Adrenal gland (tissue), 12 donors: ENCODE results near the gene PRKAR1A. TPM values are rescaled to one million over a fixed set of nuclear protein-coding genes. Genes with fewer than 3 reads are reported as not detected.

Experiments
- DNase-seq, 7 donors: peaks; one replicate each; pipeline ENCODE4 v3.0.0-alpha.2; 2019 to 2020
- H3K27ac ChIP-seq, 5 donors: fragments of 200-600 bp; sonication (generic) in 4 of 5; 1 replicate in 3 of 5; 2 replicates in 2 of 5; pipeline versions ENCODE4 v1.5.1 to v1.8.0; 2016 to 2020; ENCODE audit warnings: mild to moderate bottlenecking in 1 of 5
- H3K27me3 ChIP-seq: fragments of 200-600 bp; 2 replicates; pipeline ENCODE4 v1.8.0; 2021
- H3K36me3 ChIP-seq, 2 donors: fragments of 200-600 bp; replicated peaks in 1 of 2; 1 replicate in 1 of 2; 2 replicates in 1 of 2; pipeline versions ENCODE4 v1.5.1 to v1.8.0; 2018 to 2022
- H3K4me1 ChIP-seq, 2 donors: fragments of 200-600 bp; replicated peaks in 1 of 2; 1 replicate in 1 of 2; 2 replicates in 1 of 2; pipeline versions ENCODE4 v1.5.1 to v1.8.0; 2018 to 2021
- H3K4me3 ChIP-seq, 4 donors: fragments of 200-600 bp; sonication (generic) in 3 of 4; one replicate each; pipeline ENCODE4 v1.5.1; 2016 to 2018
- H3K9me3 ChIP-seq, 3 donors: fragments of 200-600 bp; sonication (generic) in 1 of 3; replicated peaks in 1 of 3; 1 replicate in 2 of 3; 2 replicates in 1 of 3; pipeline versions ENCODE4 v1.5.1 to v1.8.0; 2016 to 2021
- POLR2A ChIP-seq, 2 donors: fragments of 450-650 bp; IDR thresholded peaks; one replicate each; pipeline ENCODE4 v1.6.1; 2017; ENCODE audit warnings: antibody characterized with exemption in 2 of 2, mild to moderate bottlenecking in 2 of 2, moderate library complexity in 1 of 2
- WGBS, 4 donors: extraction: QIAGEN DNeasy Blood & Tissue Kit in 2 of 4; methylation state at CpG; one replicate each; pipeline versions ENCODE4 v1.1.5 to v1.1.7; 2013 to 2017; 5-methylcytosine and 5-hydroxymethylcytosine counted together
- intact Hi-C, 2 donors: fragments of 100-400 bp; cut with DNase I; formaldehyde crosslinking; loops; one replicate each; pipeline versions ENCODE4 v1.14.1 to v1.15.0; 2022 to 2023
- polyA plus RNA-seq, 3 donors: library from polyadenylated mRNA; stranded (reverse); fragments of 200-250 nt in 2 of 3; fragments of 350-450 nt in 1 of 3; fragmentation: Illumina TruSeq in 1 of 3; extraction: RNeasy Lipid Tissue Mini Kit (QIAGEN cat#74804) in 1 of 3; gene quantifications; one replicate each; pipeline ENCODE4 v1.2.3, GENCODE V29; 2013 to 2014
- total RNA-seq, 9 donors: library from RNA; depleted of rRNA in 4 of 9; stranded (reverse); fragments of >200 nt in 4 of 9; fragments of 120-200 nt in 1 of 9; fragmentation: NEBNext Ultra II Directional in 1 of 9; extraction: Animal tissue kit (Norgen Biotek cat#: 25700) in 1 of 9; gene quantifications; one replicate each; pipeline versions ENCODE4 v1.1.0 to v1.2.4, GENCODE V29; 2013 to 2023
- TF ChIP-seq, protein P1 (sequence below), 6 experiments: fragments of 450-650 bp in 4 of 6; fragments of 200-600 bp in 2 of 6; sonication (generic) in 1 of 6; IDR thresholded peaks; 1 replicate in 5 of 6; 2 replicates in 1 of 6; pipeline versions ENCODE4 v1.5.1 to v1.8.0; 2016 to 2021; ENCODE audit warnings: antibody characterized with exemption in 6 of 6, mild to moderate bottlenecking in 2 of 6, moderate library complexity in 1 of 6
- donor health status: healthy with polysubstance abuse.
- donor health status: Bipolar disorder and iron deficiency.
- donor health status: DM: yes; HTN: yes; CAD: no.
- donor health status: DM: no; HTN: no; CAD: no.
- donor health status: DM: no; HTN: no; CAD: no.
- donor health status: DM: yes; HTN: yes; CAD: no.

Gene PRKAR1A
- total and polyA plus RNA-seq, 12 donors, result 56.3 to 585 (median 388) TPM

DNA sequence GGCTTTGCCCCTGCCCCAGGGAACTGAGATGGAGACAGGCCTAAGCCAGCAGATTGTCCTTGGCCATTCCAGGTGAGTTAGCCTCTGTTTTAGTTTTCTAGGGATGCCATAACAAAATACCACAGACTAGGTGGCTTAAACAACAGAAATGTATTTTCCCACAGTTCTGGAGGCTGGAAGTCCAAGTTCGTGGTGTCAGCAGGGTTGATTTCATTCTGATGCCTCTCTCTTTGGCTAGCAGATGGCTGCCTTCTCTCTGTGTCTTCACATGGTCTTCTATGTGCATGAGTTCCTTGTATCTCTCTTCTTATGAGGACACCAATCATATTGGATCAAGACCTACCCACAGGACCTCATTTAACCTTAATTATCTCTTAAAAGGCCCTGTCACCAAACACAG, 76.1 kb downstream of the PRKAR1A start:
- peaks cover 0 to 10% of the 10 kb centered on the region in 2 donors for H3K4me1 ChIP-seq
- no peak overlapping the region for H3K27ac ChIP-seq
- H3K9me3 ChIP-seq, result no peaks in the 10 kb centered on the region
- intact Hi-C loops, result no loop called here
- 50 to 100% (median 58%) methylated on average over 1 of the region's 1 CpG for WGBS, 4 donors
- H3K36me3 ChIP-seq, result no peaks in the 10 kb centered on the region
- no peak for TF ChIP-seq POLR2A (IDR thresholded peaks at IDR 0.05)
- TF ChIP-seq, protein P1, sequence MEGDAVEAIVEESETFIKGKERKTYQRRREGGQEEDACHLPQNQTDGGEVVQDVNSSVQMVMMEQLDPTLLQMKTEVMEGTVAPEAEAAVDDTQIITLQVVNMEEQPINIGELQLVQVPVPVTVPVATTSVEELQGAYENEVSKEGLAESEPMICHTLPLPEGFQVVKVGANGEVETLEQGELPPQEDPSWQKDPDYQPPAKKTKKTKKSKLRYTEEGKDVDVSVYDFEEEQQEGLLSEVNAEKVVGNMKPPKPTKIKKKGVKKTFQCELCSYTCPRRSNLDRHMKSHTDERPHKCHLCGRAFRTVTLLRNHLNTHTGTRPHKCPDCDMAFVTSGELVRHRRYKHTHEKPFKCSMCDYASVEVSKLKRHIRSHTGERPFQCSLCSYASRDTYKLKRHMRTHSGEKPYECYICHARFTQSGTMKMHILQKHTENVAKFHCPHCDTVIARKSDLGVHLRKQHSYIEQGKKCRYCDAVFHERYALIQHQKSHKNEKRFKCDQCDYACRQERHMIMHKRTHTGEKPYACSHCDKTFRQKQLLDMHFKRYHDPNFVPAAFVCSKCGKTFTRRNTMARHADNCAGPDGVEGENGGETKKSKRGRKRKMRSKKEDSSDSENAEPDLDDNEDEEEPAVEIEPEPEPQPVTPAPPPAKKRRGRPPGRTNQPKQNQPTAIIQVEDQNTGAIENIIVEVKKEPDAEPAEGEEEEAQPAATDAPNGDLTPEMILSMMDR (IDR thresholded peaks at IDR 0.05), result no peak
- no peaks in the 10 kb centered on the region for H3K27me3 ChIP-seq
- DNase-seq, result no peak
- H3K4me3 ChIP-seq, result no peak overlapping the region

DNA sequence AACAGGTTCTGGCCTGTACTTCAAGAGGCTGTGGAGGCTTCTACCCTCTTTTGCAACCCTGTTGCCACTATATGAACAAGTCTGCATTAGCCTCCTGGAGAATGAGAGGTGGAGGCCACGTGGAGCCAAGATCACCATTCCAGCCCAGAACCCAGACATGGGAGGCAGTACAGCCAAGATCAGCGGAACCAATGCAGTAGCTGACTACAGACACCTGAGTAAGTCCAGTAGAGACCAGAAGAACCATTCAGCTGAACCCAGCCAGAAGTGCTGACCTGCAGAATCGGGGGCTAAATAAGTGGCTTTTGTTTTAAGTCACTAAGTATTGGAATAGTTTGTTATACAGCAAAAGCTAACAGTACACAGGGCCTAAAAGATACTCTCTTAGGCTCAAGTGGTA, 76.9 kb downstream of the PRKAR1A start:
- no peak overlapping the region for H3K27ac ChIP-seq
- no peak overlapping the region for H3K4me3 ChIP-seq
- 83 to 93% (median 92%) methylated on average over 3 of the region's 3 CpGs for WGBS, 4 donors
- H3K4me1 ChIP-seq, result peaks cover 0 to 10% of the 10 kb centered on the region in 2 donors
- TF ChIP-seq, protein P1 (IDR thresholded peaks at IDR 0.05), result no peak
- TF ChIP-seq POLR2A (IDR thresholded peaks at IDR 0.05), result no peak
- H3K36me3 ChIP-seq, result no peaks in the 10 kb centered on the region
- no peaks in the 10 kb centered on the region for H3K9me3 ChIP-seq
- no peak for DNase-seq
- no peaks in the 10 kb centered on the region for H3K27me3 ChIP-seq
- intact Hi-C loops, result no loop called here

DNA sequence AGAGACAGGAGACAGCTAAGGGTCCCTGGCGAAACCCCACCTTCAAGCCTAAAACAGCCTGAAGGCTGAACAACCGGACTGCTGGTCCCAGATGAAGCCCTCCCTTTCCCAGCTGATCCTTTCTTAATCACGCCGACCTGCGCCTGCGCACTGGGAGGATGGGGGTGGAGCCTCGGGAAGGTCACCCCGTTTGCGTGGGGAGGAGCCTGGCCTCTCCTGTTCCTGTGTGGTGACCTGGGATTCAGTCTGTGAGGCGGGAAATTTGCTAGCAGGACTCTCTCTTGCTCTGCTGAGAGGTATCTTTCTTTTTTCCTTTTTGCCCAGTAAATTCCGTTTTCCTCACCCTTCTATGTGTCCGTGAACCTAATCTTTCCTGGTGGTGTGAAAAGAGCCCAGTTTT, 79.4 kb downstream of the PRKAR1A start:
- intact Hi-C loops, result no loop called here
- TF ChIP-seq, protein P1 (IDR thresholded peaks at IDR 0.05), result no peak
- no peak for TF ChIP-seq POLR2A (IDR thresholded peaks at IDR 0.05)
- peak in 5 of 7 donors; percentile 23 to 58 (median 48) for DNase-seq
- no peak overlapping the region for H3K4me3 ChIP-seq
- H3K27me3 ChIP-seq, result no peaks in the 10 kb centered on the region
- H3K9me3 ChIP-seq, result no peaks in the 10 kb centered on the region
- no peak overlapping the region for H3K27ac ChIP-seq
- WGBS, 4 donors, result 50 to 75% (median 73%) methylated on average over 9 to 12 of the region's 12 CpGs
- peaks cover 0 to 10% of the 10 kb centered on the region in 2 donors for H3K4me1 ChIP-seq
- H3K36me3 ChIP-seq, result no peaks in the 10 kb centered on the region

DNA sequence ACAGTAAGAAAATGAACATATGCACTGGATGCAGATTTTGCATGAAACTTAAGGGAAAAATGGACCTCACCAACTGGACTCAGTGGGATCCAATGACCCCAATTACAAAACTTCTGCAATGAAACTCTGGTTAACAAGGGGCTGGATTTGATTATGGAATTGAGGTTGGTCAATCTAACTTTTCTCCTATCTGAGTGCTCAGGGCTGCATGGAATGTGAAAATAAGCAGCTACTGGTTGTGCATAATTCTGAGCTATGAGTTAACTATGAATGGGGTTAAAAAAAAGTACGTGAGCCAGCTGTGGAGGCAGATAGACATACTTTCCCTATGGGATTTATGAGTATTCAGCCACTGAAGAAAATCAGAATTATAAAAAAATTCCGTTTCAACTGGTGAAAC, 79.8 kb downstream of the PRKAR1A start:
- no peaks in the 10 kb centered on the region for H3K27me3 ChIP-seq
- intact Hi-C loops, result no loop called here
- H3K9me3 ChIP-seq, result no peaks in the 10 kb centered on the region
- H3K4me3 ChIP-seq, result no peak overlapping the region
- no peak overlapping the region for H3K27ac ChIP-seq
- no peak for TF ChIP-seq POLR2A (IDR thresholded peaks at IDR 0.05)
- TF ChIP-seq, protein P1 (IDR thresholded peaks at IDR 0.05), result no peak
- H3K4me1 ChIP-seq, result peaks cover 0 to 10% of the 10 kb centered on the region in 2 donors
- H3K36me3 ChIP-seq, result no peaks in the 10 kb centered on the region
- WGBS, 4 donors, result 70 to 82% (median 73%) methylated on average over 2 of the region's 2 CpGs
- no peak for DNase-seq
